ENCODE results near the gene ADGRG1.

- no peak for TF ChIP-seq CTCF (conservative IDR thresholded peaks at IDR 0.05)
- TF ChIP-seq EZH2 (IDR thresholded peaks at IDR 0.05; ENCODE audit: low read depth) = no peak
These were observed 37.1 kb downstream of the ADGRG1 start for GRCh38 chr16:57665541-57665940.
